WTC11 (cell line): ENCODE results near the gene APLN. TPM values are rescaled to one million over a fixed set of nuclear protein-coding genes. Genes with fewer than 3 reads are reported as not detected.

ENCODE experiments used
- ATAC-seq: fragments of 200-7000 bp; cut with Tn5 transposase; 2 replicates; pipeline ENCODE4 v1.10.0; 2021; ENCODE audit warnings: mild to moderate bottlenecking, moderate library complexity
- CTCF ChIA-PET: fragments of 300-600 bp; sonication (Branson Sonifier 250); formaldehyde crosslinking; loops from one replicate; lab custom pipeline; 2021; ENCODE audit warnings: antibody characterized with exemption; lab: Charles Lee
- POLR2A ChIA-PET: fragments of 350-600 bp; sonication (Branson Sonifier 250); formaldehyde crosslinking; loops from one replicate; lab custom pipeline; 2021; ENCODE audit warnings: antibody characterized with exemption; lab: Charles Lee
- DNase-seq: peaks from one replicate; pipeline ENCODE4 v3.0.0; 2021; ENCODE audit warnings: low spot score
- H3K27ac Mint-ChIP-seq: 2 replicates; pipeline ENCODE4 v1.8.0; 2021; ENCODE audit warnings: mixed read lengths
- H3K27me3 Mint-ChIP-seq: 2 replicates; pipeline ENCODE4 v1.8.0; 2021; ENCODE audit warnings: low read depth, mild to moderate bottlenecking, moderate library complexity, mixed read lengths
- H3K36me3 Mint-ChIP-seq: 2 replicates; pipeline ENCODE4 v1.8.0; 2021; ENCODE audit warnings: mixed read lengths
- H3K4me1 Mint-ChIP-seq: 2 replicates; pipeline ENCODE4 v1.8.0; 2022; ENCODE audit warnings: mixed read lengths
- H3K4me3 Mint-ChIP-seq: 2 replicates; pipeline ENCODE4 v1.8.0; 2021; ENCODE audit warnings: mild to moderate bottlenecking, moderate library complexity, mixed read lengths
- H3K9me3 Mint-ChIP-seq: 2 replicates; pipeline ENCODE4 v1.8.0; 2021; ENCODE audit warnings: mixed read lengths
- AFF4 ChIP-seq: sonication (generic); formaldehyde crosslinking; IDR thresholded peaks from 2 replicates; pipeline ENCODE4 v1.8.1; 2023; ENCODE audit warnings: mild to moderate bottlenecking, missing genetic modification reagents, borderline replicate concordance
- CREB1 ChIP-seq: sonication (generic); formaldehyde crosslinking; IDR thresholded peaks from 2 replicates; pipeline ENCODE4 v1.8.0; 2023; ENCODE audit warnings: mild to moderate bottlenecking, missing genetic modification reagents
- JUN ChIP-seq: sonication (generic); formaldehyde crosslinking; IDR thresholded peaks from 2 replicates; pipeline ENCODE4 v1.8.0; 2023; ENCODE audit warnings: mild to moderate bottlenecking, missing genetic modification reagents
- KAT7 ChIP-seq: sonication (generic); formaldehyde crosslinking; IDR thresholded peaks from 2 replicates; pipeline ENCODE4 v1.8.1; 2023; ENCODE audit warnings: missing genetic modification reagents, mild to moderate bottlenecking, borderline replicate concordance
- TCF7 ChIP-seq: sonication (generic); formaldehyde crosslinking; IDR thresholded peaks from 2 replicates; pipeline ENCODE4 v1.8.0; 2022; ENCODE audit warnings: mild to moderate bottlenecking, low read depth, missing genetic modification reagents, moderate library complexity
- USF2 ChIP-seq: sonication (generic); formaldehyde crosslinking; IDR thresholded peaks from 2 replicates; pipeline ENCODE4 v1.8.1; 2023; ENCODE audit warnings: mild to moderate bottlenecking, missing genetic modification reagents, moderate library complexity
- ZSCAN18 ChIP-seq: fragments of 250-450 bp; sonication (Bioruptor Pico); IDR thresholded peaks from 2 replicates; pipeline ENCODE4 v2.1.2; 2022; ENCODE audit warnings: mild to moderate bottlenecking, moderate library complexity
- total RNA-seq: library from RNA; stranded (reverse); gene quantifications from 3 replicates; pipeline ENCODE4 v1.2.3, GENCODE V29; 2021
- TF ChIP-seq, protein P1 (sequence below): sonication (generic); formaldehyde crosslinking; IDR thresholded peaks from 2 replicates; pipeline ENCODE4 v1.8.1; 2023; ENCODE audit warnings: mild to moderate bottlenecking, missing genetic modification reagents
- TF ChIP-seq, protein P2 (sequence below): fragments of 250-450 bp; sonication (Bioruptor Pico); conservative IDR thresholded peaks from 2 replicates; pipeline ENCODE4 v1.9.0; 2021; ENCODE audit warnings: mild to moderate bottlenecking
- TF ChIP-seq, protein P3 (sequence below): sonication (generic); formaldehyde crosslinking; IDR thresholded peaks from 2 replicates; pipeline ENCODE4 v1.8.1; 2023; ENCODE audit warnings: mild to moderate bottlenecking, missing genetic modification reagents, moderate library complexity
- TF ChIP-seq, protein P4 (sequence below): sonication (generic); formaldehyde crosslinking; IDR thresholded peaks from 2 replicates; pipeline ENCODE4 v1.8.1; 2022; ENCODE audit warnings: low read depth, missing genetic modification reagents, borderline replicate concordance

Gene APLN
- total RNA-seq, 1 experiment from 2014 or later, result 4.2 TPM

DNA sequence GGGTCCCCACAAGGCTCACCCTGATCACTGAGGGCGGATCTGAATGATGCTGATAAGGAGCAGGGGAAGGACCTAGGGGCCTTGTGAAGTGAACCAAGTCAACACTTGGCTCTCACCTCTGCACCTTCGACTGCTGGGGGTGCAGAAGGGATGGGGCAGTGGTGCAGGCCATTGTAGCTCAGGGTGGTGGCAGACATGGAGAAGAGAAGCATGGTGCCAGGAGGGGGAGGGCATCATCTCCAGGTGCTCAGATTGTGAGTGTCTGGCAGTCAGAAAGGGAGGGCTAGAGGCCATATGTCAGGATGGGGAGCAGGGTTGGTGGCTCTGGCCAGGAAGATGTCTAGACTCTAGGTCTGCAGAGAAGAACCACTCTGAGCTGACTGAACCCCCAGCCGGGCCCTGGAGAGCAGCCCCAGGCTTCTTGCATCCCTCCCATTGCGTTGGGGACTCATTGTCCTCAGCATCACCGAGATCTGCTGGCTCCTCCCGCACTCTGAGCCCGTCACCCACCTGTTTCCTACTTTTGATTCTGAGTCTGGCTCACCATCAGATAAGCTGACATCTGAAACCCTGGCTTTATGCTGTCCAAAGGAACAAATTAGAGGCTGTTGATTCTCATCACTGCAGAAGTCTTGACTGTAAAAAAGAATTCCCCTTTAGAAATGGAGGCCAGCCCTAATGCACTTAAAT lies 3.8 kb downstream of the APLN start (continued):
- TF ChIP-seq, protein P1, sequence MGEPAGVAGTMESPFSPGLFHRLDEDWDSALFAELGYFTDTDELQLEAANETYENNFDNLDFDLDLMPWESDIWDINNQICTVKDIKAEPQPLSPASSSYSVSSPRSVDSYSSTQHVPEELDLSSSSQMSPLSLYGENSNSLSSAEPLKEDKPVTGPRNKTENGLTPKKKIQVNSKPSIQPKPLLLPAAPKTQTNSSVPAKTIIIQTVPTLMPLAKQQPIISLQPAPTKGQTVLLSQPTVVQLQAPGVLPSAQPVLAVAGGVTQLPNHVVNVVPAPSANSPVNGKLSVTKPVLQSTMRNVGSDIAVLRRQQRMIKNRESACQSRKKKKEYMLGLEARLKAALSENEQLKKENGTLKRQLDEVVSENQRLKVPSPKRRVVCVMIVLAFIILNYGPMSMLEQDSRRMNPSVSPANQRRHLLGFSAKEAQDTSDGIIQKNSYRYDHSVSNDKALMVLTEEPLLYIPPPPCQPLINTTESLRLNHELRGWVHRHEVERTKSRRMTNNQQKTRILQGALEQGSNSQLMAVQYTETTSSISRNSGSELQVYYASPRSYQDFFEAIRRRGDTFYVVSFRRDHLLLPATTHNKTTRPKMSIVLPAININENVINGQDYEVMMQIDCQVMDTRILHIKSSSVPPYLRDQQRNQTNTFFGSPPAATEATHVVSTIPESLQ (CRISPR knock-in tag), result no peak
- TF ChIP-seq, protein P2, sequence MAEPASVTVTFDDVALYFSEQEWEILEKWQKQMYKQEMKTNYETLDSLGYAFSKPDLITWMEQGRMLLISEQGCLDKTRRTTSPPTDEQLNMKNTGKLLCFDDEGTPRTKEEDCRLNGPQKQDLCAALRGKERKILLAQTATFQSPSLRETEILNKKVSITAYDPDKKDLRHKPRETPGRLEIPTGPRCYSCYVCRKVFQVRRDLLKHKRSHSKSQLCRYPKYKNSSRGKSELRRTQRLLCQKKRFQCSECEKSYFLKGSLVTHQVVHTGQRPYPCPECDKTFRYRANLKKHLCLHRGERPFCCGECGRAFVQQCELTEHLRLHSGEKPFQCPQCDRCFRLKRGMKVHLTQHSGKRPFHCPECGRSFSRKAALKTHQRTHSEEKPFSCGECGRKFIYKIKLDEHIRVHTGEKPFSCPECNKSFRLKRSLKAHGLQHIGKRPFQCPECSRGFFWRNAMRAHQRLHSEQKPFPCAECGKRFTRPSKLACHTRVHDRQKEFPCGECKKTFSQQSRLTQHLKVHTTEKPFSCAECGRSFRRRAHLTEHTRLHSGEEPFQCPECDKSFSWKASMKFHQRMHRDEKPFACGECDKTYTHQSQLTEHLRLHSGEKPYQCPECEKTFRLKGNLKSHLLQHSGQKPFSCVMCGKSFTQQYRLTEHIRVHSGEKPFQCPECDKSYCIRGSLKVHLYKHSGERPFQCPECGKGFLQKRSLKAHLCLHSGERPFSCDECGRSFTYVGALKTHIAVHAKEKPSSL (CRISPR knock-in tag), result no peak
- no peak for TF ChIP-seq CREB1 (CRISPR knock-in tag)
- no peak for TF ChIP-seq KAT7 (CRISPR knock-in tag)
- TF ChIP-seq ZSCAN18, result no peak
- TF ChIP-seq, protein P3, sequence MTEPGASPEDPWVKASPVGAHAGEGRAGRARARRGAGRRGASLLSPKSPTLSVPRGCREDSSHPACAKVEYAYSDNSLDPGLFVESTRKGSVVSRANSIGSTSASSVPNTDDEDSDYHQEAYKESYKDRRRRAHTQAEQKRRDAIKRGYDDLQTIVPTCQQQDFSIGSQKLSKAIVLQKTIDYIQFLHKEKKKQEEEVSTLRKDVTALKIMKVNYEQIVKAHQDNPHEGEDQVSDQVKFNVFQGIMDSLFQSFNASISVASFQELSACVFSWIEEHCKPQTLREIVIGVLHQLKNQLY (CRISPR knock-in tag), result no peak
- no peak for TF ChIP-seq USF2

GRCh38 chrX:129650183-129650689 lies 4.5 kb downstream of the APLN start:
- POLR2A ChIA-PET, result no interaction called here
- DNase-seq (no peak), ATAC-seq (no peak)
- H3K4me1 Mint-ChIP-seq, result peaks cover 19% of the 10 kb centered on the region
- TF ChIP-seq, protein P4, sequence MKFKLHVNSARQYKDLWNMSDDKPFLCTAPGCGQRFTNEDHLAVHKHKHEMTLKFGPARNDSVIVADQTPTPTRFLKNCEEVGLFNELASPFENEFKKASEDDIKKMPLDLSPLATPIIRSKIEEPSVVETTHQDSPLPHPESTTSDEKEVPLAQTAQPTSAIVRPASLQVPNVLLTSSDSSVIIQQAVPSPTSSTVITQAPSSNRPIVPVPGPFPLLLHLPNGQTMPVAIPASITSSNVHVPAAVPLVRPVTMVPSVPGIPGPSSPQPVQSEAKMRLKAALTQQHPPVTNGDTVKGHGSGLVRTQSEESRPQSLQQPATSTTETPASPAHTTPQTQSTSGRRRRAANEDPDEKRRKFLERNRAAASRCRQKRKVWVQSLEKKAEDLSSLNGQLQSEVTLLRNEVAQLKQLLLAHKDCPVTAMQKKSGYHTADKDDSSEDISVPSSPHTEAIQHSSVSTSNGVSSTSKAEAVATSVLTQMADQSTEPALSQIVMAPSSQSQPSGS (CRISPR knock-in tag), result no peak
- no peak for TF ChIP-seq JUN
- TF ChIP-seq TCF7 (CRISPR knock-in tag), result no peak
- TF ChIP-seq AFF4 (CRISPR knock-in tag), result no peak
- no peak overlapping the region for H3K27ac Mint-ChIP-seq
- H3K27me3 Mint-ChIP-seq, result peaks cover 67% of the 10 kb centered on the region
- H3K9me3 Mint-ChIP-seq, result no peaks in the 10 kb centered on the region
- H3K36me3 Mint-ChIP-seq, result no peaks in the 10 kb centered on the region
- no peak overlapping the region for H3K4me3 Mint-ChIP-seq
- CTCF ChIA-PET, result interaction anchor here (1.3 to 1.6 kb wide), 2 partner anchors 11 to 76 kb away, joined by 4 to 5 read pairs; no protein-coding TSS in a partner anchor
